NCI-H526 (cell line): ENCODE measurements around the gene FSIP1.

ENCODE experiments used
- DNase-seq, 2 experiments: peaks; one replicate each; lab custom pipeline; 2025; lab: John Stamatoyannopoulos, UW

FSIP1 gene

DNA sequence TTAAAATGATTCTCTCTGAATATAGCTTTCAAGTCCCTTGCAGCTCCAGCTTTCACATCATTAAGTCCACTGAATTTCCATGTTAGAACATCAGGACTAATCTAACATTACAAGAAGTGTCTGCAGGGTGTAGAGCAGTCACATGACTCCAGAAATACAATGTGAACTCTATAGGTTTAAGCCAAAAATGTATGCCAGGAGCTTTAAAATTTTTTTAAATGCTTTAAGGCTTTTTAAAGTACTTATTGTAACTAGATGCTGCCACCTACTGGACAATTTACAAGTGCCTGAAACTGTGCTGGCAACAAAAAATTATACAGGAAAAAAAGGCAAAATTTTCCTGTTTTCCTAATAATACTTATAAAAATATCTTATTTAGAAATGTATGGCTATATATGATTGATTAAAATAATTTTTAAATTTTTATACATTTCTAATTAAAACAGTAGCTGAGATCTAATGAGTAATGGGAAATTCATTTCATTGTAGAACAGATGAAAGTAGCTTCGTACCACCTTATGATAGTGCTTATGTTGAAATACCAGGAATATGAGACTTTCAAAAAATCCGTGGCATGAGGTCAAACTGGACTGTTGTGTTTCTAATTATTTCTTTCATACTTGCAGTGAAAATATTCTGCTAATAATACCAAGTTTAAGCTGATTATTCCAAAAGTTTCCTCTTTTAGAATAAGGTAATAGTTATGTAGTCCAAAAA is 25.7 kb downstream of the FSIP1 start:
- DNase-seq, result peak; percentile 22 to 72

DNA sequence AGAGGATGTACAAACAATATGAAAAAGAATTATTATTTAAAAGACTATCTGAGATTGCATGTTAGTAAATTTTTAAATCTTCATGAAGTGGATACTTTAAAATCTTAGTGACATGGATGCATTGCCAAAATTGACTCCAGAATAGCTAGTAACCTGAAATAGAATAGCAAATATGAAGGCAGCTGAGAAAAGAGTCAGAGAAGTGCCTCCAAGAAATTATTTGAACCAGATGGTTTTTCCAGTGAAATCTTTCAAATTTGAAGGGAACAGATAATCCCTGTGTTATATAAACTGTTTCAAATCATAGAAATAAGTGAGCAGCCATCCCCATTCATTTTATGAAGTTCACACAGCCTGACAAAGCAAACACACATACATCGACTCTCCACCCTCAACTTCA is 29.6 kb downstream of the FSIP1 start:
- no peak for DNase-seq

DNA sequence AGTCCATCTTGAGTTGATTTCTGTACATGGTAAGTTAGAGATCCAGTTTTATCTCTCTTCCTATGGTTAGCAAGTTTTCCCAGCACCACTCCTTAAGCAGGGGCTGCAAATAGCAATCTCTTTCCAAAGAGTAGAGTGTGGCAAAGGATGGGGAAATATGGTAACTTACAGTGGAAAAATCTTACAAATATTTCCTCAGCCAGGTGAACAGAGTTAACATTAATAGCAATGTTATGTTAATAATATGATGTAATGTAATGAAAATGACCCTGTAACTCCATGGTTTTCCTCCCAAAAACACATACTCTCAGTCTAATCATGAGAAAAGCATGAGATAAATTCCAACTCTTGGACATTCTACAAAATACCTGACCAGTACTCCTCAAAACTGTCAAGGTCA is 30.4 kb downstream of the FSIP1 start:
- no peak for DNase-seq

DNA sequence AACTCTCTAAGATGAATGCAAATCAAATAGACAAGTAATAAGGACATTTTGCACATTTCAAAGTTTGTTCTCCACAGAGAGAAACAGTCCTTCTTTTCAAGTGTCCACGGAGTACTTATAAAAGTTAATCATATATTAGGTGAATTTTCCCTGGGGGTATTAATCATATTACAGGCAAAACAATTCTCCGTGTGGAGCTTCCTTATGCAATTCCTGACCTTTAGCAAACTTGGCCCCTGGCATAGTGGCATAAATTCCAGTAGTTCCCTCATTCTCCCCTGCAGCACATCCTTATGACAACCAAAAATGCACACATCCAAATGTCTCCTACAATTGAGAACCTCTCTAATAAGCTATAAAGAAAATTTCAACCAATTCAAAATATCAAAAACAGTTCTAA is 34.4 kb downstream of the FSIP1 start:
- DNase-seq, result no peak

DNA sequence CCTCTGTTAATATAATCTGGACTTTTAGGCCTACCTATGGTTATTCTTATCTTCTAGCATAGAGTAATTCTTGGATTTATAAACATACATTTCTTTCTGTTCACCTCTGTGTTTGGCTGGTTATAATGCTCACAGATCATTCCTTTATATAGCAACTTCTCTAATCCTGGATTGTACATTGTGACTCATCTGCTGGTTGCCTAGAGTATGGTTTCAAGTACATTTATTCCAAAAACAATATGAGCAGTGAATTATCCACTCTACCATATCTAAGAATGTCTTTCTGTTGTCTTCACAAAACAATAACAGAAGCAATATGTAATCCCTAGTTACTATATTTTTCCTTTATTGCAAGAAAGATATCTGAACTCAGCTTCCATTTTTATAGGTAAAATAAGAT is 35.3 kb downstream of the FSIP1 start:
- no peak for DNase-seq

DNA sequence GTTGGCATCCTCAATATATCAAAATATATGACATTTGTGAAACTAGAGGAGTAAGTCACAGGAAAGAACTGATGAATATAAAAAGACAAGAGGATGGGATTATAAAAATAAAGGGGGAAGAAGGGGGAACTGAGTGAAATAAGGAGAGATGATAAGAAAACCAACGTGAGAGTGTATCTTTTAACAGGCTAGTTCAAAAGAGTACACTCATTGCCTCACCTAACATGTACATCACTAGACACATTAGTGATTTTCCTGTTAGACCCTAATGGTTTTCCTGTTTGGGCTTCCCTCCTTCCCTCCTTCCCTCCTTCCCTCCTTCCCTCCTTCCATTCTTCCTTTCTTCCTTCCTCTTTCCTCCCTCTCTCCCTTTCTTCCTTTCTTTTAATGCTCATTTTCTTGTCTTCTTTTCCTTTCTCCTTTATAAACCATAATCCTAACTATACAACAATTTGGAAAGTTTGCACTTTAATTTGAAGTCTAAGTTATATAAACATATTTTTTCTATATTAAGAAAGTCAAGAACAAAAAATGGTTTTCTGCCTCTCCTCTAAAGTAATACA is 35.8 kb downstream of the FSIP1 start:
- no peak for DNase-seq

DNA sequence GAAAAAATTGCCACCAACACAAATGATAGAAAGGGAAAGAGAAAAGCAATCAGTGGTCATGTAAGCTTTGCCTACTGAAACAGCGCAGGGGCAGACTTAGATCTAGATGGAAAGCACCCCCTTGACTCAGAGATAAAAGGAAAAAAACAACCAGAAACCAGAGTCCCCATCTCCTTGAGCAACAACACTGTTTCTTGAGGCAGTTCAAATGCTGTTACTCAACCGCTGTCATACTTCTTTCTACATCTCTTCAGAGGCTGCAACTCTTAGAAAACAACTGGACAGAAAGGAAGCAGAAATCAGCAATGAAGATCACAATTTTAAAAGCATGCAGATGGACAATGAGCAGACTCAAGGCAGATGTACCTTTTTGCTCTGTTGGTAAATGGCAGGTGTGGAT is 36.5 kb downstream of the FSIP1 start:
- DNase-seq, result no peak

DNA sequence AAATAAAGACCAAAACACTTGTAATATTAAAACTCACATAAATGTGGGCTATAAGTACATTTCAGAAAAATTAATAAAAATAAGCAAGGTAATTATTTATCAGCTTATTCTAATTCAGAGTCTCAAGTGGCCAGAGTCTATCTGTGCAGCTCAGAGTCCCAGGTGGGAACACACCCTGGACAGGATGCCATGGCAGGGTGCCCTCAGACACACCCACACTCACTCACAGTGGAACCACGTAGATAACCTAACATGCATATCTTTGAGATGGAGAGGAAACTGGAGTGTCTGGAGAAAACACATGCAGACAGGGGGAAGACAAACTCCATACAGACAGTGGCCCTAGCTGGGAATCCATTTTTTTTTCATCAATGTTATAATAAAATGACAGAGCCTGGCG is 37.2 kb downstream of the FSIP1 start:
- no peak for DNase-seq

DNA sequence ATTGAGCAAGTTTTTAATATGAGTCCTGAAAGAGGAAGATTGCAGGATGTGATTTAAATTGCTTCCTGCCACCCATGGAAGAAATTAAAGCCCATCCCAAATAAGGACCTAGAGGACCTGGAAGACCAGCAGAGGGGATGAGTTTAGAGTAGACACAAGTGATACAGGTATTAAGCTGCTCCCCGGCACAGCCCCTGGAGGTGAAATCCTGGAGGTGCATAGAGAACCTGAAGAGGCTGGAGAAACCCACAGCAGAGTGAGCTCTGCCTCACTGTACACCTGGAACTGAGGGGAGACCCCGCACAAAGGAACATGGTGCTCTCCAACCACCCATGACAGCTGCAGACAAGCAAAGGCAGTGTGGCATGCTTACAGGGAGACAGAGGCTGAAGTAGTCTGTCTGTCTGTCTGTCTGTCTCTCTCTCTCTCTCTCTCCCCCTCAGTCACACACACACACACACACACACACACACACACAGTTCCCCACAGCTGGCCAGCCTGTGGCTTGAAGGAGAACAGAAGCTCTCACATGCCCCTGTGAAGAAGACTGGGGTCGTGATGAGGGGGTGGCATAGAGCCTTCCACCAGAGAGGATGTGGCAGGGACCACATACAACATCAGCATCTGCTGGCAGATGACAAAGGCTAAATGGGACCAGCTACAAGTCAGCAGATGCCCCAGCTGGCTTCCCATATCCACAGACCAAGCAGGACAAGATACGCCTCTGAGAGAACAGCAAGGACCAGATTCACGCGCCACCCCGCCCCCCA is 38.1 kb downstream of the FSIP1 start:
- no peak for DNase-seq

DNA sequence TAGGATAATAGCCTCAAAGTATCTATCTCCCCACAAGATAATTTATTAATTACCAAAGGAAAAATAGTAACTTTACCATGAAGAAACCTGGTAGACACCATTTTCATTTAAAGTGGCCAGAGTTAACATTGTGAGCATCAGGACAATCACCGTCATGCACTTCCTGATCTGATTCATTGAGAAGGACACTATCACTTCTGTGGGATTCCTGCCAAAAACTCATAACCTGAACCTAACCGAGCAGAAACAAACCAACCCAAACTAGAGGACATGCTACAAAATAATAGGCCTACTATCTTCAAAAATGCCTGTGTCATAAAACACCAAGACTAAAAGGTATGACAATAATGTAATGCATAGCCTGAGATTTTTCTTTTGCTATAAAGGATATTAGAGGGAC is 39.0 kb downstream of the FSIP1 start:
- DNase-seq, result no peak

DNA sequence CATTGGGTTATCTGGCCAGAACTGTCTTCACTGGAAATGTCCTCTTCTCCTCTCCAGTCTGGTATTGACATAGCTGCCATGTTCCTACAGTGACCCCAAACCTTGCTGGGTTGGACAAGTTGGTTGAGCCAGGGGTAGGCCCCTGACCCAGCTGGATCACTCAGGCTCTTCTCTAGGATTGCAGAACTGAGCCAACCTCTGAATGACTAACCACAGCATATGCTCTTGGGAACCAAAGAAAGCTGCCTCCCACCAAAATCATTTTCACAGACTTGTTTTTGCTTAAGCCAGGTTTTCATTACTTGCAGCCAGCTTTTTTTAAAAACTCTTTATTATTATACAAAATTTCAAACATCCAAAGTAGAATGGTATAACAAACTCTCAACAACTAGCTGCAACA is 41.4 kb downstream of the FSIP1 start:
- DNase-seq, result no peak

DNA sequence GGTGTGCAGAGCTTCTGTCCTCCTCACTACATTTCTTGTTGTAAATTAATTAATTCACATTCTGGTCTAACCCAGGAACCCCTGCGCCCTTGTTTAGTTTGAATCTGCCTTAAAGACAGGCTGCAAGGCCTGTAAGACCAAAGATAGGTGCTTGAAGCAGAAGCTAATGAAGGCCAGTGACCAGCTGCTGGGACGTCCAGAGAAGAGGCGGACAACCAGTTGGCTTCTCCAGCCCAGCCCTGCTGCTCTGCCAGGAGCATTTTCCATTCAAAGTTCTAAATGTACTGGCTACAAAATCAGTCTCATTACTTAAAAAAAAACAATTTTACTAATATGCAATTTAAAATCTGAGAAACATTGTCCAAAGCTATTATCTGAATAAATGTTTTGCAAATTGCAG is 43.6 kb downstream of the FSIP1 start:
- DNase-seq, result no peak

DNA sequence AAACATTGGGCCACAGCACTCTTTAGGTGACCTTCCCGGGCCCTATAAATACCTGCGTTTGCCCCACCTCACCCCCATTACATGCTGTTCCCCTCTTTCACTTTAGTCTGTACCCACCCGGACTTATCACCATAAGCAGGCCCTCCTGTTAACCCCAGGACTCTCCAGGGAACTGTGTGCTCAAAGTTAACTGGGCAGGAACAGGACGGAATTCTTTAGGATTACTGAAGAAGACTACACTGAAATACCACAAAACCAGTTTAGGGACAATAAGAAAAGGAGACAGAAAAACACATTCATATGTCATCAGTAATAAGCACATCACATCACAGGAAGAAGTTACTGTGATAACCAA is 45.5 kb downstream of the FSIP1 start:
- no peak for DNase-seq

DNA sequence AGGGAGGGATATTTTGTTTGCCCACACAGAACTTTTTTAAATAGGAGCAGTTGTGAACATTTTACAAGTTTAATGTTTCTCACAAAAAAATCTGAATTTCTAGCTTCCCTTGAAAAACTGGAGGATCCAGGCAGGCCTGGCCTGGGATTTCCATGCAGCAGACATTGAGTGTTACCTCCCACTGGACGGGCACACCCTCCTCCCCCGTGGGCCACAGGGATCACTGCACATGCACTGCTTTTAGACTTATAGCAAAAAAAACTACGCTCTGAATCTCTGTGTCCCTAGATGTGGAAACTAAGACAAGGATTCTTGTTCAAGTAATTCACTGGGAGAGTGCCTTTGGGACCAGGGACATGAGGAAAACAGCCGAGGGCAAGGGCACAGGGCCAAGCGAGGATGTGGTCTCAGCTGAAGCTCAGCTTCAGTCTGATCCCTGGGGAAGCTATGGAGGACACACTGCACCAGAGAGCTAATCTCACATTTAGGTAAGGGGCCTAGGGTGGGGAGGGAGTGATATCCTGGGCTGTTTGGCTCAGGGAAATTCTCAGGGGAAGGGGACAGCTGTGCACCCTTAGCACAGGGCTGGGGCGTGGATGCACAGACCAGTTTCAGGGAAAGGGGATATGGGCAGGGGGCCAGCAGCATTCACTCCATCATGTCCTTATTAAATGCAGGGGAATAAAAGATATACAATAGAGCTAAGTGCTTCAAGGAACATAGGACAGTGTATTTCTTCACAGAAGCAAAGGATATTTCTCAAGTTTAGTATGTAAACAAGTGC is 46.0 kb downstream of the FSIP1 start:
- DNase-seq, result no peak

DNA sequence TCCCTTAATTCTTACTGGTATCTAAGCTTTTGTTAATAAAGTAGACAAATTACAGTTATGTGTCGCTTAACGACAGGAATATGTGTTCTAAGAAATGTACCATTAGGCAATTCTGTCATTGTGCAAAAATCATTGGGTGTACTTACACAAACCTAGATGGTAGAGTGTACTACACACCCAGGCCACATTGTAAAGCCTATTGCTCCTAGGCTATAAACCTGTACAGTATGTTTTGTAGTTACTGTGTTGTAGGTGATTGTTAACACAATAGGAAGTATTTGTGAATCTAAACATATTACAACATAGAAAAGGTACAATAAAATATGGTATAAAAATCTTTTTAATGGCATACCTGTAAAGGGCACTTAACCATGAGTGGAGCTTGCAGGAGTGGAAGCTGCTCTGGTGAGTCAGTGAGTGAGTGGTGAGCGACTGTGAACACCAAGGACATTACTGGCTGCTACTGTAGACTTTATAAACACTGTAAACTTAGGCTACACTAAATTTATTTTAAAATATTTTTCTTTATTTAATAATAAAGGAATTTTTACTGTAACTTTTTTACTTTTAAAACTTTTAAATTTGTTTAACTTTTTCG is 47.4 kb downstream of the FSIP1 start:
- DNase-seq, result no peak

DNA sequence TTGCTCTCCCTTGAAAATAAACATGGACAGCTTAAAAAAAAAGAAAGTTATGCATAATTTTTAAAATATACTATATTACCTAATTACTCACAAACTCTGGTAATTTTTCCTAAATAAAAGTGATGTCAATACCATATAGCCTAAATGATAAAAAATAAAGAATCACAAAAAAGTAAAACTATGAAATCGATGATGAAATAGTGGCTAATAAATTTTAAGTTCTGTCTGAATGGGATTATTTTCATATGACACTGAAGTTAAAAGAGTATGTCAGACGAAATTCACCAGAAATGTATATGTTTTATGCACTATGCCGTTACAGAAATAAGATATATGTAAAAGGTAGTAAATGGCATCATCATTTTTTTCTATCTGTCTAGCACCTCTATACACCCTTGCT is 51.4 kb downstream of the FSIP1 start:
- no peak for DNase-seq

DNA sequence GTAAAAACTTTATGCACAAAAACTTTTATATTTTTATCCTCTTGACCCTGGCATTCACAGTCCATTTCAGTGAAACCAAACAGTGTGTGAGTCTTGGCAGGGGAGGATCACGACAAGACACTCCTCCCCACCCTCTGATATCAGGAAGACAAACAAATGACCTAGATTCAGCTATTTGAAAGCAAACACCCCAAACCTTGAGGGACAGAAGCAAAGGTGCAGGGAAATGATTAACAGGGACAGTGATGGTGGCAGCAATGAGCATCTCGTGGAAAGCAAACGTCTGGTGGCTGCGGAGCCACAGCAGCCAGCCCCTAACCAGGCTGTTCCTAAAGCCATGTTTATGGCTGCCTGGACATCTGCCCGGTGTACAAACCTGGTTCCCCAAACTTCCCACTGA is 52.1 kb downstream of the FSIP1 start:
- no peak for DNase-seq

DNA sequence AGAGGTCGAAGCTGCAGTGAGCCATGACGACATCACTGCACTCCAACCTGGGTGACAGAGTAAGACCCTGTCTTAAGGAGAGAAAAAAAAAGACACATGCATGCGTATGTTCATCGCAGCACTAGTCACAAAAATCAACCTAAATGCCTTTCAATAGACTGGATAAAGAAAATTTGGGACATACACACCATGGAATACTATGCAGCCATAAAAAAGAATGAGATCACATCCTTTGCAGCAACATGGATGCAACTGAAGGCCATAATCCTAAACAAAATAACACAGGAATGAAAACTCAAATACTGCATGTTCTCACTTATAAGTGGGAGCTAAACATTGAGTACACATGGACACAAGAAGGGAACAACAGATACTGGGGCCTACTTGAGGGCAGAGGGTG is 53.1 kb downstream of the FSIP1 start:
- no peak for DNase-seq

DNA sequence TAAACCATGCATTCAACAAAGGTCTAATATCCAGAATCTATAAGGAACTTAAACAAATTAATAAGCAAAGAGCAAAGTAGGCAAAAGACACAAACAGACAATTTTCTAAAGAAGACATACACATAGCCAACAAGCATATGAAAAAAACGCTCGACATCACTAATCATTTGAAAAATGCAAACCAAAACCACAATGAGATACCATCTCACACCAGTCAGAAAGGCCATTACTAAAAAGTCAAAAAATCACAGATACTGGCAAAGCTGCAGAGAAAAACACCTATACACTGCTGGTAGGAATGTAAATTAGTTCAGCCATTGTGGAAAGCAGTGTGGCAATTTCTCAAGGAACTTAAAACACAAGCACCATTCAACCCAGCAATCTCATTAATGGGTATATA is 53.8 kb downstream of the FSIP1 start:
- DNase-seq, result no peak

DNA sequence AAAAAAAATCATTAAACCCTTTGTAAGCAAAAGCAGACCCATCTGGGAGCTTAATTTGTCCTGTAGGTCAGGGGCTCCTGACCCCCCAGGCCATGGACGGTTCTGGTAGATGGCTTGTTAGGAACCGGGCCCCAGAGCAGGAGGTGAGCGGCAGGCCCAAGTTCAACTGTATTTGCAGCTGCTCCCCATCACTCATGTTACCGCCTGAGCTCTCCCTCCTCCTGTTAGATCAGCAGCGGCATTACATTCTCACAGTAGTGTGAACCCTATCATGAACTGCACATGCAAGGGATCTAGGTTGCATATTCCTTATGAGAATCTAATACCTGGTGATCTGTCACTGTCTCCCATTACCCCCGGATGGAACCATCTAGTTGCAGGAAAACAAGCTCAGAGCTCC is 60.7 kb downstream of the FSIP1 start:
- no peak for DNase-seq

DNA sequence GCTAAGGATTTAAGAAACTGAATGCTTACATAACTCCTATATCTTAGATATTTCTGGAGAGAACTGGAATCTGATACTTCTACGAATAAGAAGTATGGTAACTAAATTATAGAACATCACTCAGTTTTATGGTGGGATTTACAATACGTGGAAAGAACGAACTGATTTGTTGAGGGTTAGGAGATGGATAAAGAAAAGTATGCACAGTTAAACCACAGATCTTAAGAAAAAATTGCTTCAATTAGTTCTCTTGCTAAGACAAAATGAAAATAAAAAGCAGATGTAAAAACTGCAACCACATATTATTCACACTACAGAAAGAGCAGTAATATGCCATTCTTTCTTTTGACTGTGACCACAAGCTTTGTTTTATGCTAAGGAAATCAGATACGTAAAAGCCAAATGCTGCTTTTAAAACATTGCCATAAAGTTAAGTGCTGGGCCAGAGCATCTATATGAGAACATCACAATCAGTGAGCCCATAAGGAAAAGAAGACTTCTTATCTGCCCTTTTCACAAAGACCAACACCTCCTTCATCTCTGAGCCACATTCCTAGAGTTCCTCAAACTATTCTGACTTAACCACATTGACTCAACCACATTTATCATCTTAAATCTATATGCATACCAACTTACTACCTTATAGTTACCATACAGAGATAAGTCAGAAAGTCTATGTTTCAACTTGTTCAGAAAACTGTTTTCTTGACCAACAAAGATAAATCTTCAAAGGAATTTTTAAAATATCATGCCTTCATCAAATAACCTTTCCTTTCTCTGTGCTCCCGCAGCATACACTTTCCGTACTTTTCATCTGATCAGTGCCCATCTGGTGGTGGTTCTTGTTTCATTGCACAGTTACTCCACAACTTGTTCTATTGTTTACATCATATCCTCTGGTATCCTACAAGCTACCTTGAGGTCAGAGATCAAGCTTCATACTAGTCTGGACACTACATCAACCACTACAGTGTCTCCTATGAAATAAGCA is 61.7 kb downstream of the FSIP1 start:
- peak in 1 of 2 experiments; percentile 3 for DNase-seq
